DND-41 (cell line): Measurements from ENCODE around the gene NEXMIF.

Experiments used
- CTCF ChIP-seq: IDR thresholded peaks from 2 replicates; pipeline ENCODE4 v1.5.1; 2012; ENCODE audit warnings: borderline replicate concordance, low read length, moderate library complexity, mild to moderate bottlenecking; ENCODE audit not compliant: poor library complexity, severe bottlenecking; ENCODE audit errors: extremely low read depth
- EZH2 ChIP-seq: IDR thresholded peaks from 3 replicates; pipeline ENCODE4 v1.6.1; 2012; ENCODE audit warnings: borderline replicate concordance, low read depth, mild to moderate bottlenecking, moderate library complexity, low read length, inconsistent platforms; ENCODE audit not compliant: severe bottlenecking

- no peak for TF ChIP-seq CTCF
- no peak for TF ChIP-seq EZH2
Measured at GRCh38 chrX:74922922-74923543, 2.2 kb downstream of the NEXMIF start.
